ENCODE measurements around the gene SLC15A3. TPM values are rescaled to one million over a fixed set of nuclear protein-coding genes. Genes with fewer than 3 reads are reported as not detected.
A peak's percentile ranks its signal among the peaks of the same experiment; 100 is the strongest.

SLC15A3 gene
- total RNA-seq, 1 donor from 2014 or later, result 0.62 TPM

GRCh38 chr11:60908803-60909202 lies 43.2 kb downstream of the SLC15A3 start:
- peaks cover 16% of the 10 kb centered on the region for H3K27me3 Mint-ChIP-seq (ENCODE audit: low read depth)
- H3K4me1 Mint-ChIP-seq (ENCODE audit: low read depth), result peaks cover 42% of the 10 kb centered on the region
- no peaks in the 10 kb centered on the region for H3K36me3 Mint-ChIP-seq (ENCODE audit: low read depth)
- H3K9me3 Mint-ChIP-seq (ENCODE audit: low read depth), result no peaks in the 10 kb centered on the region
- no peak overlapping the region for H3K27ac Mint-ChIP-seq (ENCODE audit: unreplicated experiment)
- TF ChIP-seq, protein P1, sequence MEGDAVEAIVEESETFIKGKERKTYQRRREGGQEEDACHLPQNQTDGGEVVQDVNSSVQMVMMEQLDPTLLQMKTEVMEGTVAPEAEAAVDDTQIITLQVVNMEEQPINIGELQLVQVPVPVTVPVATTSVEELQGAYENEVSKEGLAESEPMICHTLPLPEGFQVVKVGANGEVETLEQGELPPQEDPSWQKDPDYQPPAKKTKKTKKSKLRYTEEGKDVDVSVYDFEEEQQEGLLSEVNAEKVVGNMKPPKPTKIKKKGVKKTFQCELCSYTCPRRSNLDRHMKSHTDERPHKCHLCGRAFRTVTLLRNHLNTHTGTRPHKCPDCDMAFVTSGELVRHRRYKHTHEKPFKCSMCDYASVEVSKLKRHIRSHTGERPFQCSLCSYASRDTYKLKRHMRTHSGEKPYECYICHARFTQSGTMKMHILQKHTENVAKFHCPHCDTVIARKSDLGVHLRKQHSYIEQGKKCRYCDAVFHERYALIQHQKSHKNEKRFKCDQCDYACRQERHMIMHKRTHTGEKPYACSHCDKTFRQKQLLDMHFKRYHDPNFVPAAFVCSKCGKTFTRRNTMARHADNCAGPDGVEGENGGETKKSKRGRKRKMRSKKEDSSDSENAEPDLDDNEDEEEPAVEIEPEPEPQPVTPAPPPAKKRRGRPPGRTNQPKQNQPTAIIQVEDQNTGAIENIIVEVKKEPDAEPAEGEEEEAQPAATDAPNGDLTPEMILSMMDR (IDR thresholded peaks at IDR 0.05), result no peak
- DNase-seq (ENCODE audit: low spot score), result no peak
- H3K4me3 Mint-ChIP-seq (ENCODE audit: unreplicated experiment), result no peak overlapping the region

GRCh38 chr11:60906132-60906972 lies 45.6 kb downstream of the SLC15A3 start, which contains the start of gene PRPF19:
Gene PRPF19 (minus strand): TSS chr11:60906585. CDS start chr11:60906382, 203 bp downstream.
- Mint-ChIP-seq H3K27ac (ENCODE audit: unreplicated experiment) (peak within 1 kb of the TSS; percentile 95), H3K4me3 (ENCODE audit: unreplicated experiment) (peak within 1 kb of the TSS; percentile 84), H3K9me3 (ENCODE audit: low read depth) (no peaks in the 10 kb centered on the region), H3K4me1 (ENCODE audit: low read depth) (peaks cover 27% of the 10 kb centered on the region), H3K36me3 (ENCODE audit: low read depth) (peaks cover 6% of the 10 kb centered on the region), H3K27me3 (ENCODE audit: low read depth) (peaks cover 12% of the 10 kb centered on the region)
- DNase-seq (ENCODE audit: low spot score), result peak; percentile 96
- TF ChIP-seq, protein P1 (IDR thresholded peaks at IDR 0.05), result peak; percentile 22

DNA sequence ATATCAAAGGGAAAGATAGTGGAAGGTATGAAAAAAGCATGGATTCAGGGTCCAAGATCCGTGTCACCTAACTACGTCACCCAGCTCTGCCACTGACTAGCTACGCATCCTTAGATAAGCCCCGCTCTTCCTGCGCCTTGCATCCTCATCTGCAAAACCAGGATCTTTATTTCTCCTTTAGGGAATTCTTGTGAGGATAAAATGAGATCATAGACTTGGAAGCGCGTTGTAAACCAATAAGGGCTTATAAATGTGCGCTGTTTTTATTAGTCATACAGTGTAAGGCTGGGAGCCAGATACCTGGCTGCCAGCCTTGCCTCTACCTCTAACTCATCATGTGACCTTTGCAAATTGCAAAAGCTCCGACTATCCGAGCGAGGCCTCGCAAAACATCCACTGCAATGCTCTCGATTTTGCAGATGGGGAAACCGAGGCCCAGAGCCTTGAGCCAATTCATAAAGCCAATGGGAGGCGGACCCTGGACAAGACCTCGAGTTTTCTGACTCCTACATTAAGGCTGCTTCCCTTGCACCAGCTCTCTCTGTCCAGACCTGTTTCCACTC lies 46.3 kb downstream of the SLC15A3 start:
- Mint-ChIP-seq H3K36me3 (ENCODE audit: low read depth) (peaks cover 9% of the 10 kb centered on the region), H3K9me3 (ENCODE audit: low read depth) (no peaks in the 10 kb centered on the region), H3K27me3 (ENCODE audit: low read depth) (peaks cover 8% of the 10 kb centered on the region), H3K4me3 (ENCODE audit: unreplicated experiment) (peak overlapping the region; percentile 84), H3K4me1 (ENCODE audit: low read depth) (peaks cover 27% of the 10 kb centered on the region), H3K27ac (ENCODE audit: unreplicated experiment) (peak overlapping the region; percentile 87)
- TF ChIP-seq, protein P1 (IDR thresholded peaks at IDR 0.05), result no peak
- DNase-seq (ENCODE audit: low spot score), result no peak

- Mint-ChIP-seq H3K27ac (ENCODE audit: unreplicated experiment) (peak overlapping the region; percentile 87), H3K4me1 (ENCODE audit: low read depth) (peaks cover 27% of the 10 kb centered on the region), H3K36me3 (ENCODE audit: low read depth) (peaks cover 11% of the 10 kb centered on the region), H3K27me3 (ENCODE audit: low read depth) (peaks cover 8% of the 10 kb centered on the region), H3K4me3 (ENCODE audit: unreplicated experiment) (peak overlapping the region; percentile 84), H3K9me3 (ENCODE audit: low read depth) (no peaks in the 10 kb centered on the region)
- TF ChIP-seq, protein P1 (IDR thresholded peaks at IDR 0.05), result no peak
- no peak for DNase-seq (ENCODE audit: low spot score)
Observed at GRCh38 chr11:60905047-60905446, 46.9 kb downstream of the SLC15A3 start.

DNA sequence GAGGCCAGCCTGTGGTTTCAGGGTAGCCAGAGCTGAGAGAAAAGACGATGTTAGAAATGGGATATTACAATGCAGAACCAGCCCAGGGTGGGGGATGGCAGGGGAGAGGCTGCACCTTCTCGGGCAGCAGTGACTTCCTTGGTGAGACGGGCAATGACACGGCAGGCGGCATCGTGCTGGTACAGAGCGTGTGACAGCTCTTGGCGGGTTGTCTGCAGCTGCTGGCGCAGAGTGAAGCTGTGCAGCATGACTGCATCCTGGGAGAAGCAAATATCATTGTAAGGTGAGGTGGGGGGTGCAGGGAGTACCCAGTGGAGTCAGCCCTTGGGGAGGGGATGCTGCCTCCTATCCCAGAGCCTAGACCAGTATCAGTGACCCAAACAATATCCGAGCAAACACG lies 49.4 kb downstream of the SLC15A3 start:
- H3K4me1 Mint-ChIP-seq (ENCODE audit: low read depth), result peaks cover 27% of the 10 kb centered on the region
- no peaks in the 10 kb centered on the region for H3K9me3 Mint-ChIP-seq (ENCODE audit: low read depth)
- H3K27ac Mint-ChIP-seq (ENCODE audit: unreplicated experiment), result no peak overlapping the region
- TF ChIP-seq, protein P1 (IDR thresholded peaks at IDR 0.05), result no peak
- H3K27me3 Mint-ChIP-seq (ENCODE audit: low read depth), result no peaks in the 10 kb centered on the region
- no peak for DNase-seq (ENCODE audit: low spot score)
- peaks cover 22% of the 10 kb centered on the region for H3K36me3 Mint-ChIP-seq (ENCODE audit: low read depth)
- H3K4me3 Mint-ChIP-seq (ENCODE audit: unreplicated experiment), result no peak overlapping the region
